HG03097 (cell line): ENCODE data around the gene LRRC37A3.
"Not testable (repeated sequence)": the region's sequence is repeated elsewhere in the genome, so short reads cannot be mapped to it uniquely, and the experiment has no call there.

Source experiments
- ATAC-seq: cut with Tn5 transposase; IDR thresholded peaks from one replicate; pipeline ENCODE4 v1.9.1; 2021; ENCODE audit not compliant: unreplicated experiment, low FRiP score

LRRC37A3 gene

GRCh38 chr17:64837018-64837761 is 82.1 kb downstream of the LRRC37A3 start:
- peak; percentile 94 for ATAC-seq

DNA sequence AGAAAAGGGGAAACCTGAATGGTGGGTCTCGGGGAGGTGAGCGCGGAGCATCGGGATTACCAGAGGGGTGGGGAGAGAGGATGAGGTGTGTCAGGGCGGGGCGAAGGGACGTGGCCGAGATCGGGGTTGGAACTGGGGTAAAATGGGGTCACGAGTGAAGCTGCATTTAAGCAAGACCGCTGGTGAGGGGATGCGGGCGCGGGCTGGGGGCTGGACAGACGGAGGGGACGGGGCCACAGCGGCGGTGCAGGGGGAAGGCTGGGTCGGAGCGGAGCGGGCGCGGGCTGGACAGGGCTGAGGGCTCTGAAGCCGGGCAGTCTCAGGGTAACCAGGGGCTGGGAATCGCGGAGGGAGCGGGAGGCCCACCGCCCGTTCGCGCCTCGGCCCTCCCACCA is 82.7 kb downstream of the LRRC37A3 start:
- peak; percentile 11 for ATAC-seq

- ATAC-seq, result not testable (repeated sequence)
Measured at GRCh38 chr17:64834060-64834459, 85.2 kb downstream of the LRRC37A3 start.

- not testable (repeated sequence) for ATAC-seq
Measured at GRCh38 chr17:64830631-64831040, 88.6 kb downstream of the LRRC37A3 start.

DNA sequence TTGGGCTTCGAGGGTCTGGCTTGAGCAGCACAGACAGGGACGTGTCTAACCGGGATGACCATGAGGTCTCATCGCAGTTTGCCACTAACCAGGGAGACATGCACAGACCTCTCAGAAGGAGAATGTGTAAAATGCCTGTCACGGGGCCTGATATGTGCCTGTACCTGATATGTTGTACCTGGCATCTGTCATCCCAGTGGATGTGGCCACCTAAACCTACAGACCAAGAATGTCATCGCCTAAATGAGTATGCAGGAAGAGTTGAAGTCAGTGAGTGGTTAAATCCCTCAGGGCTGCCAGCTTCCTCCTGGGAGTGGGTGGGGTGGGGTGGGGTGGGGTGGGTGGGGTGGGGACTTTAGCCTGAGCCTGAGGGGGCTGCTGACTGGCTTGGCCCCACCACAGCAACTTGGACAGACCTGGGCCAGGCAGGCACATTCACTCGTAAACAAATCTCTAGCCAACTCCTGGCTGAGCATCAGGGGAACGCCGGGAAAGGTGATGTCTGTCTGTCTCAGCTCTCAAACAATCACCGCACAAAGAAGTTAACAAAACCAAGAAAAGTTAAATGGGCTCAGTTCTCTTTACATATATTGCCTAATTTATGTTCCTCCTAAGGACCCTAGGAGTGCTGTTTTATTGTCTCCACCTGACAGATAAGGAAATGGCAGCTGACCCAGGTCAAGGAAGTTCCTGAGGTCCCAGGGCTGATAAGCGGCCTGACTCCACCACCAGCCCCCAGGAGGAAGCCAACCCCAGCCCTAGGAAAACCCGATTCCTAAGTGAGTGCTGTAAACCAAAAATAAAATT is 89.3 kb downstream of the LRRC37A3 start:
- not testable (repeated sequence) for ATAC-seq

- ATAC-seq, result not testable (repeated sequence)
Measured at GRCh38 chr17:64829068-64829467, 90.2 kb downstream of the LRRC37A3 start.

GRCh38 chr17:64818904-64819303 is 100.4 kb downstream of the LRRC37A3 start:
- not testable (repeated sequence) for ATAC-seq

DNA sequence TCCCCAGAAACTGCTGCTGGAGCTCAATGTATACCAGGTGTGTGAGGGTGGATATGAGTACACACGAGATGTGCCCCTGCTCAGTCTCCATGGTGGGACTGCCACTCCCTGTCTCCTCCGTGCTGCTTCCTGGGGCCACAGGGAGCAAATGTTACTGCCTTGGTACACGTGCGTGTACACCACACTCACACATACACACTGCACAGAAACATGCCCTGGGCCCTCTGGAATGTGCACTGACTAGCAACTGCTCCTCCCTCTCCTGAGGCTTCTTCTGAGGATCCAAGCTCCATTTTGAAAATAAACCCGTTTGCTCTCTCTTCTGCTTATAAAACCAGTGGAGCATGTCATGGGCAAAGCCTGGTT is 103.5 kb downstream of the LRRC37A3 start:
- not testable (repeated sequence) for ATAC-seq

DNA sequence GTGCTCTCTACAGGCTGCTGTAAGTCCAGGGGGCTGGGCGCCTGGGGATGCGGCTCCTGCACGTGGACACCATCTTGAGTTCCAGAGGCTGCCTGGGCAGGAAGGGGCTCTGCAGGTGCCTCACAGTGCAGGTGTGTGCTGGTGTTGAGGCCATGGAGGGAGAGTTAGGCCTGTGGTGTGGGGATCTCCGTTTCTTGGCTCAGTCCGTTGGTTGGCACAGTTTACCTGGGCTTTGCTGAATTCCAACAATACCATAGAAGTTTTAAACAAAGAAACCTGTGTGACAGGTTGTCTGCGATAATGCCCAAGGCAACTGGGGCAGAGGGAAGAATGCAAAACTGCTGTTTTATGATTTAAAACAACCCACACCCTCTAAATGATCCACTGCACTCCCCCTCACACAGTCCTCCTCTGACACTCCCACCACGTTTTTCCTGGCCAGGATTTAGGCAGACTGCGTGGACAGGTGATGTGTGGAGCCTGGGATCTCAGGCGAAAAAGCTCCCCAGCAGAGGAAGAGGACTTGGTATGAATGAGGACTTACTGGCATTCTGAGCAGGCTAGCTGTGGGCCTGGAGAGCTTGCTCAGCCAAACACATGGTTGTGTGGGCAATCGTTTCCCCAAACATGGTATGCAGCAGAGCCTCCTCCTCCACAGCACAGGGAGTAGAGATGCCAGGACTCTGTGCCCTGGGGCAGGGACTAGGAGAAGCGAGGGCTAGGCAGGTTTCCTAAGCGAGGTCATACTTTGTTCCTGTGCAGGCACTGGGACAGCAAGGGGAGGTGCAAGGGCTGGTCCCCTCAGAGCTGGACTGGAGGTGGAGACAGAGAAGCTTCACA is 104.1 kb downstream of the LRRC37A3 start:
- ATAC-seq, result not testable (repeated sequence)

- ATAC-seq, result peak; percentile 82
Measured at GRCh38 chr17:64808178-64808977, 110.9 kb downstream of the LRRC37A3 start.
